Activated gamma-delta T cell treated with Interleukin-2 at 50 U/mL for 16 hours (primary cell): ENCODE measurements around the gene PLA2G6.

Experiments
- DNase-seq: peaks from one replicate; pipeline ENCODE4 v3.0.0-alpha.2; 2020

The PLA2G6 gene

GRCh38 chr22:38213319-38213989 is 31.8 kb upstream of the PLA2G6 start:
- no peak for DNase-seq

- DNase-seq, result no peak
These were observed 30.8 kb upstream of the PLA2G6 start for GRCh38 chr22:38212442-38212841.

GRCh38 chr22:38211556-38211955 is 29.9 kb upstream of the PLA2G6 start:
- no peak for DNase-seq

- DNase-seq, result no peak
These were observed 26.9 kb upstream of the PLA2G6 start for GRCh38 chr22:38208551-38208968.

- DNase-seq, result no peak
These were observed 26.3 kb upstream of the PLA2G6 start for GRCh38 chr22:38207898-38208432.

GRCh38 chr22:38205261-38206128 is 23.9 kb upstream of the PLA2G6 start:
- DNase-seq, result no peak

GRCh38 chr22:38204784-38205183 is 23.2 kb upstream of the PLA2G6 start:
- DNase-seq, result no peak

- DNase-seq, result no peak
These were observed 22.4 kb upstream of the PLA2G6 start for GRCh38 chr22:38203855-38204514.

GRCh38 chr22:38203090-38203810 is 21.6 kb upstream of the PLA2G6 start:
- peak; percentile 31 for DNase-seq

GRCh38 chr22:38202437-38203089 is 20.9 kb upstream of the PLA2G6 start:
- DNase-seq, result peak; percentile 55

GRCh38 chr22:38201711-38202436 is 20.2 kb upstream of the PLA2G6 start, which contains the start of gene MAFF:
MAFF (plus strand) TSS chr22:38201994; CDS start chr22:38213854, 11,860 bp downstream.
- DNase-seq, result peak; percentile 82

GRCh38 chr22:38201371-38201710 is 19.7 kb upstream of the PLA2G6 start:
- DNase-seq, result no peak

- no peak for DNase-seq
These were observed 18.4 kb upstream of the PLA2G6 start for GRCh38 chr22:38199826-38200559.

- no peak for DNase-seq
These were observed 15.3 kb upstream of the PLA2G6 start for GRCh38 chr22:38196791-38197419.

GRCh38 chr22:38193580-38193979 is 11.9 kb upstream of the PLA2G6 start:
- no peak for DNase-seq

GRCh38 chr22:38192475-38192863 is 10.8 kb upstream of the PLA2G6 start:
- DNase-seq, result no peak

GRCh38 chr22:38191731-38192474 is 10.3 kb upstream of the PLA2G6 start:
- DNase-seq, result no peak

GRCh38 chr22:38191055-38191454 is 9.4 kb upstream of the PLA2G6 start:
- no peak for DNase-seq

GRCh38 chr22:38190581-38190980 is 9.0 kb upstream of the PLA2G6 start:
- DNase-seq, result no peak

GRCh38 chr22:38189104-38189503 is 7.5 kb upstream of the PLA2G6 start:
- DNase-seq, result no peak
